MM.1S (cell line): ENCODE measurements around the gene RPS18.
A peak's percentile ranks its signal among the peaks of the same experiment; 100 is the strongest.

Experiments used
- DNase-seq: peaks from one replicate; pipeline ENCODE4 v3.0.0-alpha.2; 2015
- H2AFZ ChIP-seq: fragments of 300-600 bp; sonication (generic); 2 replicates; pipeline ENCODE4 v1.6.0; 2016; ENCODE audit warnings: antibody characterized with exemption, low read length
- H3F3A ChIP-seq: fragments of 300-600 bp; sonication (generic); 2 replicates; pipeline ENCODE4 v1.6.1; 2016; ENCODE audit warnings: mild to moderate bottlenecking, antibody characterized with exemption, low read length, moderate library complexity, mixed read lengths; ENCODE audit not compliant: insufficient read depth
- H3K27ac ChIP-seq: fragments of 300-600 bp; sonication (generic); 2 replicates; pipeline ENCODE4 v1.5.1; 2016; ENCODE audit warnings: mild to moderate bottlenecking, low read length
- H3K27me3 ChIP-seq: fragments of 300-600 bp; sonication (generic); replicated peaks from 2 replicates; pipeline ENCODE4 v1.6.0; 2016; ENCODE audit warnings: low read length; ENCODE audit not compliant: insufficient read depth
- H3K36me3 ChIP-seq: fragments of 300-600 bp; sonication (generic); replicated peaks from 2 replicates; pipeline ENCODE4 v1.6.1; 2016; ENCODE audit warnings: mild to moderate bottlenecking, low read length, mixed read lengths; ENCODE audit not compliant: insufficient read depth
- H3K4me1 ChIP-seq: fragments of 300-600 bp; sonication (generic); 2 replicates; pipeline ENCODE4 v1.6.1; 2016; ENCODE audit warnings: low read length, mixed read lengths
- H3K4me2 ChIP-seq: fragments of 300-600 bp; sonication (generic); 2 replicates; pipeline ENCODE4 v1.6.0; 2016; ENCODE audit warnings: low read depth, low read length
- H3K4me3 ChIP-seq: fragments of 300-600 bp; sonication (generic); 2 replicates; pipeline ENCODE4 v1.5.1; 2016; ENCODE audit warnings: low read length, mixed read lengths
- H3K79me2 ChIP-seq: fragments of 300-600 bp; sonication (generic); 2 replicates; pipeline ENCODE4 v1.6.1; 2016; ENCODE audit warnings: mixed run types, low read length, mixed read lengths
- H3K9ac ChIP-seq: fragments of 300-600 bp; sonication (generic); 2 replicates; pipeline ENCODE4 v1.6.1; 2016; ENCODE audit warnings: low read length, mixed read lengths
- H3K9me2 ChIP-seq: fragments of 300-600 bp; sonication (generic); replicated peaks from 2 replicates; pipeline ENCODE4 v1.6.1; 2016; ENCODE audit warnings: mild to moderate bottlenecking, low read length, mixed read lengths; ENCODE audit not compliant: insufficient read depth
- H3K9me3 ChIP-seq: fragments of 300-600 bp; sonication (generic); replicated peaks from 2 replicates; pipeline ENCODE4 v1.6.1; 2016; ENCODE audit warnings: mild to moderate bottlenecking, low read length, mixed read lengths; ENCODE audit not compliant: insufficient read depth
- H4K20me1 ChIP-seq: fragments of 300-600 bp; sonication (generic); 2 replicates; pipeline ENCODE4 v1.6.1; 2016; ENCODE audit warnings: mild to moderate bottlenecking, low read length, moderate library complexity, mixed read lengths; ENCODE audit not compliant: insufficient read depth
- EZH2 ChIP-seq: fragments of 300-600 bp; sonication (generic); optimal IDR thresholded peaks from 2 replicates; pipeline ENCODE3; 2017; ENCODE audit warnings: low read depth, mild to moderate bottlenecking, antibody characterized with exemption, low read length, mixed read lengths
- EZH2phosphoT487 ChIP-seq: fragments of 300-600 bp; sonication (generic); IDR thresholded peaks from 2 replicates; pipeline ENCODE4 v1.6.1; 2018; ENCODE audit warnings: antibody characterized with exemption, low read length
- TF ChIP-seq, protein P1 (sequence below): fragments of 300-600 bp; sonication (generic); IDR thresholded peaks from 2 replicates; pipeline ENCODE4 v1.5.1; 2016; ENCODE audit warnings: antibody characterized with exemption, low read length, mixed read lengths

Gene RPS18

DNA sequence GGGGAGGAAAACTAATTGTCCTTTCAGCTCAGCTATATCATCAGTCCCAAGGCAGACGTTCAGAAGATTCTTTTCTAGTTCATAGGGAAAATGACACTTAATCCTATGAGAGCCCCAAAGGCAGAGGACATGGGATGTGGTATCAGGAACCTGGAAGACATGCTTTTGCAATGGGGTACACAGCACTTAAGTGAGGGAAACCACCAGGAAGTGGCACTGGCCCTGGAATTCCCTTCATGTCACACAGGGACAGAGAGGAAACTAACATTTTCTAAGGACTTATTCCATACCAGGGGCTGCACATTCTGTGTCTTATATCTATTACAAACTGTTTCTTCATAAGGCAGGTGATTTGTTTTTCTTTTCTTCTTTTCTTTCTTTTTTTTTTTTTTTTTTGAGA, 28.4 kb upstream of the RPS18 start:
- 0 out of 2 replicates have a peak, but pooled peaks cover 2% of the 10 kb centered on the region for H3K4me1 ChIP-seq
- TF ChIP-seq EZH2phosphoT487 (no peak), EZH2 (no peak)
- H3K9me2 ChIP-seq = no peaks in the 10 kb centered on the region
- no peaks in the 10 kb centered on the region for H3K9me3 ChIP-seq
- no peak overlapping the region for H2AFZ ChIP-seq
- no peak overlapping the region for H3K4me2 ChIP-seq
- no peak overlapping the region for H3K4me3 ChIP-seq
- H3K9ac ChIP-seq = no peak overlapping the region
- DNase-seq = no peak
- H4K20me1 ChIP-seq = no peaks in the 10 kb centered on the region
- H3K27ac ChIP-seq = no peak overlapping the region
- peaks cover under 1% of the 10 kb centered on the region for H3F3A ChIP-seq
- H3K27me3 ChIP-seq = peaks cover 16% of the 10 kb centered on the region; the same call in 1 of the 2 replicates
- H3K79me2 ChIP-seq = no peaks in the 10 kb centered on the region
- no peaks in the 10 kb centered on the region for H3K36me3 ChIP-seq

DNA sequence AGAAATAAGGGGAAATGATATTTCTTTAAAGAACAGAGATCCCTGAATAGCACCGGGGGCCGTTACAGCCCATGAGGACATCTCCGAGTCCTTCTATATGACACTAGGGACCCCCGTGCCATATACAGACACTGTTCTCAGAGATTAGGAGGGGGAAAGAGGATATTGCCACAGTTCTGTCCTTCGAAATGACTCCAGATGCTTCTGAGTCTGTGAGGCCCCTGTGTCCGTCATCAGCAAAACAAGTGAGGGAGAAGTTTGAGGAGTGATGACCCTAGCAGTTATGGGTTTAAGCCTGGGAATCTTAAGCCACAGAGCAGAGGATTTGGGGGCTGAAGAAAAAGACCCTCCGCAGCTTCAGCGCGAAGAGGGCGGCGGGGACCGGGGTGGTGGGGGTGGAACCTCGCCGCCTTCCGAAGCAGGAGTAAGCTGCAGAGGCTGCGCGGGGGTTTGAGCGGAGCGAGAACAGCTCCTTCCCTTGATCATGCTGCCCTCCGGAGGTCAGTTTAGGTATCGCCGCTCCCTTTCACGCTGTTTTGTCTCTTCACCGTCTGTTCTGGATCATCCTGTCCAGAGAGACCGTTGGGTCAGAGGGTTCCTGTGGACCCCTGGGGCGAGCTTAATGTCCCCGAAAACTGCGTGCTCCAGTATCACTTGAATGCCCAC, 23.8 kb upstream of the RPS18 start:
- peak overlapping the region; percentile 64; the same call in 1 of the 2 replicates for H3K9ac ChIP-seq
- TF ChIP-seq, protein P1, sequence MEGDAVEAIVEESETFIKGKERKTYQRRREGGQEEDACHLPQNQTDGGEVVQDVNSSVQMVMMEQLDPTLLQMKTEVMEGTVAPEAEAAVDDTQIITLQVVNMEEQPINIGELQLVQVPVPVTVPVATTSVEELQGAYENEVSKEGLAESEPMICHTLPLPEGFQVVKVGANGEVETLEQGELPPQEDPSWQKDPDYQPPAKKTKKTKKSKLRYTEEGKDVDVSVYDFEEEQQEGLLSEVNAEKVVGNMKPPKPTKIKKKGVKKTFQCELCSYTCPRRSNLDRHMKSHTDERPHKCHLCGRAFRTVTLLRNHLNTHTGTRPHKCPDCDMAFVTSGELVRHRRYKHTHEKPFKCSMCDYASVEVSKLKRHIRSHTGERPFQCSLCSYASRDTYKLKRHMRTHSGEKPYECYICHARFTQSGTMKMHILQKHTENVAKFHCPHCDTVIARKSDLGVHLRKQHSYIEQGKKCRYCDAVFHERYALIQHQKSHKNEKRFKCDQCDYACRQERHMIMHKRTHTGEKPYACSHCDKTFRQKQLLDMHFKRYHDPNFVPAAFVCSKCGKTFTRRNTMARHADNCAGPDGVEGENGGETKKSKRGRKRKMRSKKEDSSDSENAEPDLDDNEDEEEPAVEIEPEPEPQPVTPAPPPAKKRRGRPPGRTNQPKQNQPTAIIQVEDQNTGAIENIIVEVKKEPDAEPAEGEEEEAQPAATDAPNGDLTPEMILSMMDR = peak; percentile 79
- TF ChIP-seq EZH2 (no peak), EZH2phosphoT487 (no peak)
- 0 out of 2 replicates have a peak, but pooled peaks cover 4% of the 10 kb centered on the region for H3K27me3 ChIP-seq
- DNase-seq = peak; percentile 87
- peak overlapping the region; percentile 74 for H3K4me3 ChIP-seq
- no peaks in the 10 kb centered on the region for H3K9me3 ChIP-seq
- peaks cover 12% of the 10 kb centered on the region for H3K79me2 ChIP-seq
- H3K27ac ChIP-seq = peak overlapping the region; percentile 77; the same call in 1 of the 2 replicates
- H3K9me2 ChIP-seq = no peaks in the 10 kb centered on the region
- no peaks in the 10 kb centered on the region for H4K20me1 ChIP-seq
- peak overlapping the region; percentile 100 for H3K4me2 ChIP-seq
- H3K4me1 ChIP-seq = peaks cover 10% of the 10 kb centered on the region
- H2AFZ ChIP-seq = peak overlapping the region; percentile 91
- H3K36me3 ChIP-seq = no peaks in the 10 kb centered on the region
- peaks cover 6% of the 10 kb centered on the region for H3F3A ChIP-seq

DNA sequence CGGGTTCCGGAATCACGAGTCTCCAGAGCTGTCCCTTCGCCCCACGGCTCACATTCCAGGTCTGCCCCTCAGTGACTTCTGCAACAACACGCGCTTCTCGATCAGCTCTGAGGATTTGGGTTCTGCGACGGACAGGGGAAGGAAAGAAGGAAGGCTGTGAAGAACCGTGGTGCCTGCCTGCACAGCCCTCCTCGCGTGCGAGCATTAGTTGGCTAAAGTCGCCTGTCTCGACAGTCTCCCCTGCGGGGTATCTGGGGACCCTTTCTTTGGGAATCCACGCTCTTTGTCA, 23.3 kb upstream of the RPS18 start:
- H3K4me2 ChIP-seq = peak overlapping the region; percentile 100
- TF ChIP-seq EZH2phosphoT487 = no peak
- peak overlapping the region; percentile 64 for H3K9ac ChIP-seq
- H3K27me3 ChIP-seq = no peaks in the 10 kb centered on the region
- no peak for DNase-seq
- H3K4me1 ChIP-seq = peaks cover 10% of the 10 kb centered on the region
- H4K20me1 ChIP-seq = no peaks in the 10 kb centered on the region
- peaks cover 12% of the 10 kb centered on the region for H3K79me2 ChIP-seq
- H3F3A ChIP-seq = peaks cover 6% of the 10 kb centered on the region
- H3K9me3 ChIP-seq = no peaks in the 10 kb centered on the region
- peak overlapping the region; percentile 91 for H2AFZ ChIP-seq
- H3K9me2 ChIP-seq = no peaks in the 10 kb centered on the region
- peak overlapping the region; percentile 77; the same call in 1 of the 2 replicates for H3K27ac ChIP-seq
- no peaks in the 10 kb centered on the region for H3K36me3 ChIP-seq
- peak overlapping the region; percentile 74 for H3K4me3 ChIP-seq

DNA sequence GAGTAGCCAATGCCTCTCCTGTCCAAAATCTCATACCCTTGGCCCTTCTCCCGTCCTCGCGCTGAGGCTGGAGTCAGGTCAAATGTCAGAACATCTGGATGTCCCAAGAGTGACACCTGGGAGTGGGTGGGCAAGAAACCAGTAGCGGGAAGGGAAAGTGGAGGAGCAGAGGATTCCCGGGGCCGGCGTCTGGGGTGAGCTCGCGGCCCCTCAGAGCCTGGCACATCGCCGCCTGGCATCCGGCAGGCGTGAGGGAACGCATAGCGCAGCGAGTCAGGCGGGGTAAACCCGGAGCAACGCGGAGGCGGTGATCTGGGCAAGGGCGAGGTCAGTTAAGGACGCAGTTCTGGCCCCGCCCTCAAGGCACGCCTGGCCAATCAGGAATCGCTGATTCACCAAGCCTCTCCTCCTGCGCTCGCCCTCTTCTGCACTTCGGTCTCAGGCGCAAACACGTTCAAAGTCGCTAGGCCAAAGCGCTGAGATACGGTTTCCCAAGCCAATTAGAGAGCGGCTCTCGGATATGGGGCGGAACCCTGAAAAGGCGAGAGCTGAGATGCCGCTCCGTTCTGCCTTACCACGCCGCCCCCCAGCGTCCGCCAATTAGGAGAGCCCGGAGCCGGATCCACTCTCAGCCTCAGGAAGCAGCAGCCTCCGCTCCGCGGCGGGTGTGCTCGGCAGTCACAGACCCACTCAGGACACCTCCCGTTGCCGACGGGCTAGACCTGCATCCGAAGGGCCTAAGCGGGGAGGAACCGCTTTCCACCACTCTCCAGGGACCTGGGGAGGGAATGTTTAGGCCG, 22.7 kb upstream of the RPS18 start:
- Histone ChIP-seq H4K20me1 (no peaks in the 10 kb centered on the region), H3K9me2 (no peaks in the 10 kb centered on the region), H2AFZ (peak overlapping the region; percentile 91), H3K9ac (peak overlapping the region; percentile 82), H3K27me3 (no peaks in the 10 kb centered on the region), H3K79me2 (peaks cover 12% of the 10 kb centered on the region), H3K27ac (peak overlapping the region; percentile 77), H3K36me3 (no peaks in the 10 kb centered on the region), H3K4me3 (peak overlapping the region; percentile 75), H3K4me1 (peaks cover 10% of the 10 kb centered on the region), H3F3A (peaks cover 6% of the 10 kb centered on the region), H3K9me3 (no peaks in the 10 kb centered on the region), H3K4me2 (peak overlapping the region; percentile 100)
- TF ChIP-seq EZH2phosphoT487 = no peak
- TF ChIP-seq, protein P1 = no peak
- peak; percentile 99 for DNase-seq
